SK-N-SH (cell line): ENCODE measurements around the gene LVRN. TPM values are rescaled to one million over a fixed set of nuclear protein-coding genes. Genes with fewer than 3 reads are reported as not detected.
A peak's percentile ranks its signal among the peaks of the same experiment; 100 is the strongest.

Source experiments
- CTCF ChIA-PET: fragments of 300-600, 350-600 bp; formaldehyde crosslinking; extraction: SDS; loops from one replicate; lab custom pipeline; 2021; lab: Yijun Ruan, JAX
- POLR2A ChIA-PET: fragments of 350-600 bp; sonication (Branson Sonifier 250); formaldehyde crosslinking; extraction: SDS; loops from one replicate; lab custom pipeline; 2020; ENCODE audit warnings: antibody characterized with exemption, inconsistent platforms; lab: Yijun Ruan, JAX
- DNase-seq: peaks from one replicate; pipeline ENCODE4 v3.0.0; 2012
- H2AFZ ChIP-seq: fragments of 200-600 bp; sonication (generic); 2 replicates; pipeline ENCODE4 v1.8.1; 2016; ENCODE audit warnings: antibody characterized with exemption, mild to moderate bottlenecking, low read depth
- H3F3A ChIP-seq: fragments of 200-600 bp; sonication (generic); replicated peaks from 2 replicates; pipeline ENCODE3; 2016; ENCODE audit warnings: antibody characterized with exemption, mild to moderate bottlenecking; ENCODE audit not compliant: insufficient read depth
- H3K27ac ChIP-seq, 2 experiments: fragments of 200-500 bp in 1 of 2; fragments of 200-600 bp in 1 of 2; sonication (Bioruptor generic) in 1 of 2; sonication (generic), shearing (Covaris generic) in 1 of 2; 2 replicates each; pipeline versions ENCODE4 v1.5.1 to v1.6.1; 2014 to 2016; ENCODE audit warnings: low read depth in 2 of 2, inconsistent platforms in 1 of 2, low read length in 1 of 2, mild to moderate bottlenecking in 1 of 2, mixed read lengths in 1 of 2
- H3K27me3 ChIP-seq: fragments of 200-600 bp; sonication (generic), shearing (Covaris generic); 2 replicates; pipeline ENCODE4 v1.6.1; 2016; ENCODE audit warnings: mixed run types; ENCODE audit not compliant: insufficient read depth
- H3K36me3 ChIP-seq, 2 experiments: fragments of 200-500 bp in 1 of 2; fragments of 200-600 bp in 1 of 2; sonication (Bioruptor generic) in 1 of 2; sonication (generic) in 1 of 2; replicated peaks in 1 of 2; 2 replicates each; pipeline versions ENCODE3 to v1.5.1; 2014 to 2016; ENCODE audit warnings: low read length in 1 of 2, mild to moderate bottlenecking in 1 of 2; ENCODE audit not compliant: insufficient read depth in 2 of 2, control insufficient read depth in 1 of 2
- H3K4me1 ChIP-seq, 2 experiments: fragments of 200-500 bp in 1 of 2; fragments of 200-600 bp in 1 of 2; sonication (Bioruptor generic) in 1 of 2; sonication (generic), shearing (Covaris generic) in 1 of 2; 2 replicates each; pipeline versions ENCODE4 v1.5.1 to v1.6.1; 2014 to 2016; ENCODE audit warnings: low read depth in 1 of 2, low read length in 1 of 2, mixed run types in 1 of 2; ENCODE audit not compliant: insufficient read depth in 2 of 2, control insufficient read depth in 1 of 2
- H3K4me2 ChIP-seq: fragments of 200-600 bp; sonication (generic), shearing (Covaris generic); 2 replicates; pipeline ENCODE4 v1.6.1; 2017; ENCODE audit warnings: mixed run types
- H3K4me3 ChIP-seq, 2 experiments: fragments of 200-500 bp in 1 of 2; fragments of 200-600 bp in 1 of 2; sonication (Bioruptor generic) in 1 of 2; sonication (generic), shearing (Covaris generic) in 1 of 2; 2 replicates each; pipeline versions ENCODE4 v1.5.1 to v1.8.1; 2014 to 2016; ENCODE audit warnings: low read depth in 2 of 2, inconsistent platforms in 1 of 2, low read length in 1 of 2, mild to moderate bottlenecking in 1 of 2, mixed read lengths in 1 of 2, moderate library complexity in 1 of 2
- H3K79me2 ChIP-seq: fragments of 200-600 bp; sonication (generic); 2 replicates; pipeline ENCODE4 v1.8.1; 2017; ENCODE audit warnings: mild to moderate bottlenecking; ENCODE audit not compliant: insufficient read depth
- H3K9ac ChIP-seq: fragments of 200-600 bp; sonication (generic); 2 replicates; pipeline ENCODE4 v1.6.1; 2017; ENCODE audit warnings: mixed run types
- H3K9me2 ChIP-seq: fragments of 200-600 bp; sonication (generic); 2 replicates; pipeline ENCODE4 v1.6.1; 2017; ENCODE audit warnings: mixed run types
- H3K9me3 ChIP-seq: fragments of 200-600 bp; sonication (generic); 2 replicates; pipeline ENCODE4 v1.6.1; 2017; ENCODE audit warnings: mixed run types, mild to moderate bottlenecking, moderate library complexity
- H4K20me1 ChIP-seq: fragments of 200-600 bp; sonication (generic); 2 replicates; pipeline ENCODE4 v1.6.1; 2017; ENCODE audit warnings: mild to moderate bottlenecking, mixed run types; ENCODE audit not compliant: insufficient read depth
- CHD2 ChIP-seq: fragments of 150-350 bp; IDR thresholded peaks from 2 replicates; pipeline ENCODE4 v1.6.1; 2018; ENCODE audit warnings: low read length; ENCODE audit not compliant: partially characterized antibody
- CTCF ChIP-seq: fragments of 200-600 bp; sonication (generic); IDR thresholded peaks from 2 replicates; pipeline ENCODE4 v1.6.1; 2017; ENCODE audit warnings: antibody characterized with exemption, mild to moderate bottlenecking, moderate library complexity
- ELF1 ChIP-seq: IDR thresholded peaks from 2 replicates; pipeline ENCODE4 v1.4.0; 2012
- FOXJ3 ChIP-seq: sonication (generic); formaldehyde crosslinking; IDR thresholded peaks from 2 replicates; pipeline ENCODE4 v1.5.1; 2020; ENCODE audit warnings: mild to moderate bottlenecking, missing genetic modification reagents
- GABPA ChIP-seq: IDR thresholded peaks from 2 replicates; pipeline ENCODE4 v1.4.0; 2012; ENCODE audit warnings: low read depth, mild to moderate bottlenecking
- IRF3 ChIP-seq: fragments of 150-350 bp; IDR thresholded peaks from 2 replicates; pipeline ENCODE4 v1.6.1; 2016; ENCODE audit warnings: mild to moderate bottlenecking, low read depth, low read length
- JUND ChIP-seq: IDR thresholded peaks from 2 replicates; pipeline ENCODE4 v1.4.0; 2012
- MAX ChIP-seq: IDR thresholded peaks from 2 replicates; pipeline ENCODE4 v1.4.0; 2012; ENCODE audit warnings: low read depth
- NRF1 ChIP-seq: IDR thresholded peaks from 2 replicates; pipeline ENCODE4 v1.6.1; 2012; ENCODE audit warnings: low read depth, mild to moderate bottlenecking, low read length
- PBX3 ChIP-seq: IDR thresholded peaks from 2 replicates; pipeline ENCODE4; 2012
- RAD21 ChIP-seq: IDR thresholded peaks from 2 replicates; pipeline ENCODE4 v1.6.1; 2012; ENCODE audit warnings: mild to moderate bottlenecking, low read length
- RCOR1 ChIP-seq: fragments of 150-350 bp; IDR thresholded peaks from 2 replicates; pipeline ENCODE4 v1.6.1; 2017; ENCODE audit warnings: antibody characterized with exemption, low read length
- REST ChIP-seq: IDR thresholded peaks from 2 replicates; pipeline ENCODE4 v1.6.1; 2012; ENCODE audit warnings: mild to moderate bottlenecking, low read depth, low read length, moderate library complexity
- RXRA ChIP-seq: IDR thresholded peaks from 2 replicates; pipeline ENCODE4 v1.4.0; 2012; ENCODE audit warnings: low read depth, mild to moderate bottlenecking, borderline replicate concordance
- SIN3A ChIP-seq: IDR thresholded peaks from 2 replicates; pipeline ENCODE4 v1.6.1; 2012; ENCODE audit warnings: low read depth, mild to moderate bottlenecking, low read length, moderate library complexity, borderline replicate concordance
- TEAD4 ChIP-seq: IDR thresholded peaks from 2 replicates; pipeline ENCODE4 v1.4.0; 2012; ENCODE audit warnings: mild to moderate bottlenecking, borderline replicate concordance; ENCODE audit not compliant: insufficient read depth
- YY1 ChIP-seq: IDR thresholded peaks from 2 replicates; pipeline ENCODE4 v1.4.0; 2012; ENCODE audit warnings: low read depth, mild to moderate bottlenecking
- WGBS: methylation state at CpG from one replicate; pipeline ENCODE4 v1.1.6; 2017; ENCODE audit warnings: low lambda C conversion rate; 5-methylcytosine and 5-hydroxymethylcytosine counted together
- polyA plus RNA-seq, 3 experiments: library from polyadenylated mRNA; depleted of rRNA; stranded (reverse); fragments of >200 nt; gene quantifications; 2 replicates each; pipeline ENCODE4 v1.2.3, GENCODE V29; 2012

LVRN gene
- polyA plus RNA-seq, 1 of the 3 experiments (the other 2 are of a cell fraction): 0.10 TPM

- 45% methylated on average over 4 of the region's 4 CpGs for WGBS
Observed at GRCh38 chr5:115977096-115977495, 14.8 kb downstream of the LVRN start.

More at GRCh38 chr5:115977096-115977495, 14.8 kb downstream of the LVRN start:
- Histone ChIP-seq H3K79me2 (no peaks in the 10 kb centered on the region), H2AFZ (no peak overlapping the region), H3K4me3 (no peak overlapping the region), H3K27me3 (no peaks in the 10 kb centered on the region), H3K9ac (no peak overlapping the region), H4K20me1 (no peaks in the 10 kb centered on the region), H3K4me2 (peak overlapping the region; percentile 17; the same call in 1 of the 2 replicates), H3K4me1 (no peaks in the 10 kb centered on the region), H3F3A (no peaks in the 10 kb centered on the region), H3K9me3 (peaks cover 4% of the 10 kb centered on the region), H3K27ac (no peak overlapping the region), H3K36me3 (no peaks in the 10 kb centered on the region), H3K9me2 (no peaks in the 10 kb centered on the region)
- no peak for DNase-seq
- CTCF ChIA-PET: interaction anchor here (1.1 kb wide), 1 partner anchor 63 kb away, joined by 3 read pairs; no protein-coding TSS in a partner anchor
- POLR2A ChIA-PET: no interaction called here
- TF ChIP-seq ELF1 (no peak), JUND (no peak), CTCF (no peak), TEAD4 (no peak), RCOR1 (no peak), FOXJ3 (CRISPR knock-in tag) (no peak), RAD21 (no peak), REST (no peak), IRF3 (no peak), GABPA (no peak), MAX (no peak), NRF1 (no peak), CHD2 (no peak), RXRA (no peak), SIN3A (no peak), YY1 (no peak), PBX3 (no peak)
